WTC11 (cell line): Measurements from ENCODE around the gene PLLP.

Experiments used
- ARID4B ChIP-seq: sonication (generic); formaldehyde crosslinking; IDR thresholded peaks from 2 replicates; pipeline ENCODE4 v1.8.0; 2023; ENCODE audit warnings: missing genetic modification reagents, mild to moderate bottlenecking, borderline replicate concordance
- ATF2 ChIP-seq: sonication (generic); formaldehyde crosslinking; IDR thresholded peaks from 2 replicates; pipeline ENCODE4 v1.8.1; 2022; ENCODE audit warnings: low read depth, missing genetic modification reagents, borderline replicate concordance
- CTCF ChIP-seq: fragments of 200-600 bp; IDR thresholded peaks from 2 replicates; pipeline ENCODE4 v1.8.0; 2022; ENCODE audit warnings: antibody characterized with exemption
- GABPB1 ChIP-seq: sonication (generic); formaldehyde crosslinking; IDR thresholded peaks from 2 replicates; pipeline ENCODE4 v1.8.1; 2023; ENCODE audit warnings: mild to moderate bottlenecking, missing genetic modification reagents
- JUN ChIP-seq: sonication (generic); formaldehyde crosslinking; IDR thresholded peaks from 2 replicates; pipeline ENCODE4 v1.8.0; 2023; ENCODE audit warnings: mild to moderate bottlenecking, missing genetic modification reagents
- MYBL2 ChIP-seq: sonication (generic); formaldehyde crosslinking; IDR thresholded peaks from 2 replicates; pipeline ENCODE4 v1.8.1; 2023; ENCODE audit warnings: mild to moderate bottlenecking, moderate library complexity, missing genetic modification reagents
- SMAD3 ChIP-seq: sonication (generic); formaldehyde crosslinking; IDR thresholded peaks from 2 replicates; pipeline ENCODE4 v1.8.0; 2022; ENCODE audit warnings: missing genetic modification reagents, mild to moderate bottlenecking, borderline replicate concordance
- SP1 ChIP-seq: sonication (generic); formaldehyde crosslinking; conservative IDR thresholded peaks from 2 replicates; pipeline ENCODE4 v1.8.1; 2022; ENCODE audit warnings: missing genetic modification reagents
- TEAD1 ChIP-seq: sonication (generic); formaldehyde crosslinking; IDR thresholded peaks from 2 replicates; pipeline ENCODE4 v1.8.0; 2022; ENCODE audit warnings: mild to moderate bottlenecking, missing genetic modification reagents
- ZNF121 ChIP-seq: sonication (generic); formaldehyde crosslinking; IDR thresholded peaks from 2 replicates; pipeline ENCODE4 v1.8.0; 2023; ENCODE audit warnings: missing genetic modification reagents
- TF ChIP-seq, protein P1 (sequence below): sonication (generic); formaldehyde crosslinking; IDR thresholded peaks from 2 replicates; pipeline ENCODE4 v1.8.1; 2023; ENCODE audit warnings: mild to moderate bottlenecking, moderate library complexity, missing genetic modification reagents
- TF ChIP-seq, protein P2 (sequence below): sonication (generic); formaldehyde crosslinking; IDR thresholded peaks from 2 replicates; pipeline ENCODE4 v1.8.1; 2022; ENCODE audit warnings: low read depth, mild to moderate bottlenecking, moderate library complexity, missing genetic modification reagents, borderline replicate concordance

GRCh38 chr16:57285379-57285778, 907 bp upstream of the PLLP start:
- no peak for TF ChIP-seq SP1 (CRISPR knock-in tag)
- TF ChIP-seq CTCF, result no peak
- TF ChIP-seq ATF2 (CRISPR knock-in tag), result no peak
- TF ChIP-seq MYBL2 (CRISPR knock-in tag), result no peak
- TF ChIP-seq, protein P1, sequence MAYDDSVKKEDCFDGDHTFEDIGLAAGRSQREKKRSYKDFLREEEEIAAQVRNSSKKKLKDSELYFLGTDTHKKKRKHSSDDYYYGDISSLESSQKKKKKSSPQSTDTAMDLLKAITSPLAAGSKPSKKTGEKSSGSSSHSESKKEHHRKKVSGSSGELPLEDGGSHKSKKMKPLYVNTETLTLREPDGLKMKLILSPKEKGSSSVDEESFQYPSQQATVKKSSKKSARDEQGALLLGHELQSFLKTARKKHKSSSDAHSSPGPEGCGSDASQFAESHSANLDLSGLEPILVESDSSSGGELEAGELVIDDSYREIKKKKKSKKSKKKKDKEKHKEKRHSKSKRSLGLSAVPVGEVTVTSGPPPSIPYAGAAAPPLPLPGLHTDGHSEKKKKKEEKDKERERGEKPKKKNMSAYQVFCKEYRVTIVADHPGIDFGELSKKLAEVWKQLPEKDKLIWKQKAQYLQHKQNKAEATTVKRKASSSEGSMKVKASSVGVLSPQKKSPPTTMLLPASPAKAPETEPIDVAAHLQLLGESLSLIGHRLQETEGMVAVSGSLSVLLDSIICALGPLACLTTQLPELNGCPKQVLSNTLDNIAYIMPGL (CRISPR knock-in tag), result no peak
- TF ChIP-seq JUN (CRISPR knock-in tag), result no peak
- no peak for TF ChIP-seq TEAD1 (CRISPR knock-in tag)
- no peak for TF ChIP-seq GABPB1 (CRISPR knock-in tag)
- no peak for TF ChIP-seq SMAD3 (CRISPR knock-in tag)
- TF ChIP-seq ARID4B, result no peak
- TF ChIP-seq ZNF121, result no peak
- TF ChIP-seq, protein P2, sequence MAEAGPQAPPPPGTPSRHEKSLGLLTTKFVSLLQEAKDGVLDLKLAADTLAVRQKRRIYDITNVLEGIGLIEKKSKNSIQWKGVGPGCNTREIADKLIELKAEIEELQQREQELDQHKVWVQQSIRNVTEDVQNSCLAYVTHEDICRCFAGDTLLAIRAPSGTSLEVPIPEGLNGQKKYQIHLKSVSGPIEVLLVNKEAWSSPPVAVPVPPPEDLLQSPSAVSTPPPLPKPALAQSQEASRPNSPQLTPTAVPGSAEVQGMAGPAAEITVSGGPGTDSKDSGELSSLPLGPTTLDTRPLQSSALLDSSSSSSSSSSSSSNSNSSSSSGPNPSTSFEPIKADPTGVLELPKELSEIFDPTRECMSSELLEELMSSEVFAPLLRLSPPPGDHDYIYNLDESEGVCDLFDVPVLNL (CRISPR knock-in tag), result no peak
